ENCODE measurements around the gene ARHGAP9.

Gene ARHGAP9

GRCh38 chr12:57473886-57474285 is 5.8 kb downstream of the ARHGAP9 start:
- in situ Hi-C loops (cut with MboI; ENCODE audit: low sequenced_read_pairs) = no loop called here

- in situ Hi-C loops (cut with MboI; ENCODE audit: low sequenced_read_pairs) = no loop called here
Measured at GRCh38 chr12:57473392-57473791, 6.3 kb downstream of the ARHGAP9 start.

- in situ Hi-C loops (cut with MboI; ENCODE audit: low sequenced_read_pairs) = no loop called here
Measured at GRCh38 chr12:57472391-57472790, 7.3 kb downstream of the ARHGAP9 start.

GRCh38 chr12:57471661-57472060 is 8.0 kb downstream of the ARHGAP9 start:
- in situ Hi-C loops (cut with MboI; ENCODE audit: low sequenced_read_pairs) = no loop called here

- in situ Hi-C loops (cut with MboI; ENCODE audit: low sequenced_read_pairs) = no loop called here
Measured at GRCh38 chr12:57470970-57471656, 8.6 kb downstream of the ARHGAP9 start.

GRCh38 chr12:57470286-57470969 is 9.2 kb downstream of the ARHGAP9 start:
- in situ Hi-C loops (cut with MboI; ENCODE audit: low sequenced_read_pairs) = no loop called here

- in situ Hi-C loops (cut with MboI; ENCODE audit: low sequenced_read_pairs) = no loop called here
Measured at GRCh38 chr12:57469296-57470164, 10.1 kb downstream of the ARHGAP9 start.

GRCh38 chr12:57467915-57468314 is 11.8 kb downstream of the ARHGAP9 start:
- in situ Hi-C loops (cut with MboI; ENCODE audit: low sequenced_read_pairs) = no loop called here

GRCh38 chr12:57467212-57467874 is 12.3 kb downstream of the ARHGAP9 start:
- in situ Hi-C loops (cut with MboI; ENCODE audit: low sequenced_read_pairs) = no loop called here

- in situ Hi-C loops (cut with MboI; ENCODE audit: low sequenced_read_pairs) = no loop called here
Measured at GRCh38 chr12:57465747-57466505, 13.7 kb downstream of the ARHGAP9 start.

- in situ Hi-C loops (cut with MboI; ENCODE audit: low sequenced_read_pairs) = no loop called here
Measured at GRCh38 chr12:57465030-57465746, 14.5 kb downstream of the ARHGAP9 start.

GRCh38 chr12:57464569-57464968 is 15.1 kb downstream of the ARHGAP9 start:
- in situ Hi-C loops (cut with MboI; ENCODE audit: low sequenced_read_pairs) = no loop called here

- in situ Hi-C loops (cut with MboI; ENCODE audit: low sequenced_read_pairs) = no loop called here
Measured at GRCh38 chr12:57462912-57463253, 16.8 kb downstream of the ARHGAP9 start.

GRCh38 chr12:57462251-57462911 is 17.3 kb downstream of the ARHGAP9 start:
- in situ Hi-C loops (cut with MboI; ENCODE audit: low sequenced_read_pairs) = no loop called here

GRCh38 chr12:57461917-57462250 is 17.8 kb downstream of the ARHGAP9 start:
- in situ Hi-C loops (cut with MboI; ENCODE audit: low sequenced_read_pairs) = no loop called here

GRCh38 chr12:57461276-57461916 is 18.3 kb downstream of the ARHGAP9 start:
- in situ Hi-C loops (cut with MboI; ENCODE audit: low sequenced_read_pairs) = no loop called here

GRCh38 chr12:57460841-57461275 is 18.8 kb downstream of the ARHGAP9 start:
- in situ Hi-C loops (cut with MboI; ENCODE audit: low sequenced_read_pairs) = no loop called here

GRCh38 chr12:57460468-57460784 is 19.2 kb downstream of the ARHGAP9 start:
- in situ Hi-C loops (cut with MboI; ENCODE audit: low sequenced_read_pairs) = no loop called here
